H7 (cell line): ENCODE results near the gene WNT10A. TPM values are rescaled to one million over a fixed set of nuclear protein-coding genes. Genes with fewer than 3 reads are reported as not detected.
A peak's percentile ranks its signal among the peaks of the same experiment; 100 is the strongest.

Source experiments
- DNase-seq: peaks from one replicate; pipeline ENCODE4 v3.0.0; 2012
- H3K27me3 ChIP-seq: 2 replicates; pipeline ENCODE4 v1.6.0; 2011; ENCODE audit warnings: mild to moderate bottlenecking, low read length; ENCODE audit not compliant: control insufficient read depth, insufficient read depth
- H3K36me3 ChIP-seq: replicated peaks from 2 replicates; pipeline ENCODE4 v1.5.1; 2011; ENCODE audit warnings: low read length; ENCODE audit not compliant: control insufficient read depth, insufficient read depth
- H3K4me3 ChIP-seq: 2 replicates; pipeline ENCODE4 v1.5.1; 2011; ENCODE audit warnings: low read depth, mild to moderate bottlenecking, control low read depth, low read length, moderate library complexity; ENCODE audit not compliant: insufficient read depth
- total RNA-seq: library from RNA; depleted of rRNA; stranded (reverse); fragments of >200 nt; shearing (Covaris generic); gene quantifications from 2 replicates; pipeline ENCODE4 v1.2.3, GENCODE V29; 2014

WNT10A gene
- total RNA-seq, 1 experiment from 2014 or later, result not detected

GRCh38 chr2:218889937-218890336, 9.3 kb downstream of the WNT10A start:
- Histone ChIP-seq H3K27me3 (peaks cover 92% of the 10 kb centered on the region), H3K36me3 (no peaks in the 10 kb centered on the region), H3K4me3 (no peak overlapping the region)
- DNase-seq, result peak; percentile 43

GRCh38 chr2:218890369-218890768, 9.7 kb downstream of the WNT10A start:
- Histone ChIP-seq H3K4me3 (no peak overlapping the region), H3K27me3 (peaks cover 92% of the 10 kb centered on the region), H3K36me3 (no peaks in the 10 kb centered on the region)
- DNase-seq, result peak; percentile 18

GRCh38 chr2:218891275-218892135, 10.9 kb downstream of the WNT10A start:
- no peak for DNase-seq
- H3K27me3 ChIP-seq, result peaks cover 93% of the 10 kb centered on the region
- H3K4me3 ChIP-seq, result no peak overlapping the region
- H3K36me3 ChIP-seq, result no peaks in the 10 kb centered on the region

GRCh38 chr2:218892693-218893348, 12.2 kb downstream of the WNT10A start:
- peak overlapping the region; percentile 13 for H3K4me3 ChIP-seq
- H3K36me3 ChIP-seq, result no peaks in the 10 kb centered on the region
- peaks cover 93% of the 10 kb centered on the region for H3K27me3 ChIP-seq
- DNase-seq, result peak; percentile 93

- H3K4me3 ChIP-seq, result peak overlapping the region; percentile 13; the same call in 1 of the 2 replicates
- no peaks in the 10 kb centered on the region for H3K36me3 ChIP-seq
- H3K27me3 ChIP-seq, result peaks cover 93% of the 10 kb centered on the region
- peak; percentile 28 for DNase-seq
These were observed 12.9 kb downstream of the WNT10A start for GRCh38 chr2:218893349-218894150.

- no peaks in the 10 kb centered on the region for H3K36me3 ChIP-seq
- no peak overlapping the region for H3K4me3 ChIP-seq
- peaks cover 100% of the 10 kb centered on the region for H3K27me3 ChIP-seq
- peak; percentile 61 for DNase-seq
These were observed 13.7 kb downstream of the WNT10A start for GRCh38 chr2:218894151-218894879.

- Histone ChIP-seq H3K27me3 (peaks cover 100% of the 10 kb centered on the region), H3K36me3 (no peaks in the 10 kb centered on the region), H3K4me3 (no peak overlapping the region)
- DNase-seq, result no peak
These were observed 14.2 kb downstream of the WNT10A start for GRCh38 chr2:218894880-218895157.

- DNase-seq, result peak; percentile 81
- peaks cover 96% of the 10 kb centered on the region for H3K27me3 ChIP-seq
- H3K4me3 ChIP-seq, result no peak overlapping the region
- H3K36me3 ChIP-seq, result no peaks in the 10 kb centered on the region
These were observed 14.7 kb downstream of the WNT10A start for GRCh38 chr2:218895326-218895725.

- Histone ChIP-seq H3K36me3 (no peaks in the 10 kb centered on the region), H3K4me3 (no peak overlapping the region), H3K27me3 (peaks cover 96% of the 10 kb centered on the region)
- DNase-seq, result peak; percentile 63
These were observed 15.3 kb downstream of the WNT10A start for GRCh38 chr2:218895759-218896500.

- DNase-seq, result peak; percentile 91
- no peaks in the 10 kb centered on the region for H3K36me3 ChIP-seq
- H3K4me3 ChIP-seq, result no peak overlapping the region
- H3K27me3 ChIP-seq, result peaks cover 95% of the 10 kb centered on the region
These were observed 16.1 kb downstream of the WNT10A start for GRCh38 chr2:218896501-218897393.

GRCh38 chr2:218897394-218898108, 16.9 kb downstream of the WNT10A start:
- Histone ChIP-seq H3K36me3 (no peaks in the 10 kb centered on the region), H3K27me3 (peaks cover 90% of the 10 kb centered on the region), H3K4me3 (no peak overlapping the region)
- peak; percentile 84 for DNase-seq

GRCh38 chr2:218898109-218898878, 17.6 kb downstream of the WNT10A start:
- Histone ChIP-seq H3K27me3 (peaks cover 83% of the 10 kb centered on the region), H3K4me3 (no peak overlapping the region), H3K36me3 (no peaks in the 10 kb centered on the region)
- peak; percentile 95 for DNase-seq
